C4-2B (cell line): ENCODE data around the gene CDC23.

Source experiments
- CTCF ChIP-seq: fragments of 450-650 bp; conservative IDR thresholded peaks from 2 replicates; pipeline ENCODE4 v1.5.1; 2017; ENCODE audit warnings: mild to moderate bottlenecking
- ZFX ChIP-seq: fragments of 450-650 bp; IDR thresholded peaks from 2 replicates; pipeline ENCODE4 v1.6.1; 2017

- TF ChIP-seq CTCF (no peak), ZFX (no peak)
Observed at GRCh38 chr5:138182808-138183207, 30.3 kb downstream of the CDC23 start.
